ENCODE data around the gene RSL1D1.
A peak's percentile ranks its signal among the peaks of the same experiment; 100 is the strongest.

Gene RSL1D1

DNA sequence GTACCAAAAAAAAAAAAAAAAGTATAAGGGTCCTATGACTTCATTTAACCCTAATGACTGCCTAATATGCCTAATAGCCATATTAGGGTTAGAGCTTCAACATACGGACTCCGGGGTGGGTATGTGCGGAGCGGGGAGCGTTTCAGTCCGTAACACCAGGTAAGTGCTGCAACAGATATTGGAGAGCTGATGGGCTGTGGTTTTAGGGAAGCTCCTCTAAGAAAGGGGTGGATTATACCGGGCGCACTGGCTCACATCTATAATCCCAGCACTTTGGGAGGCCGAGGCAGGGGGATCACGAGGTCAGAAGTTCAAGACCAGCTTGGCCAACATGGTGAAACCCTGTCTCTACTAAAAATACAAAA is 52.3 kb downstream of the RSL1D1 start:
- no peak overlapping the region for H3K9ac ChIP-seq (ENCODE audit: insufficient read length)
- H3K4me3 ChIP-seq, result no peak overlapping the region
- H3K27ac ChIP-seq, result no peak overlapping the region
- H3K36me3 ChIP-seq (ENCODE audit: insufficient read depth, low read length), result peaks cover 18% of the 10 kb centered on the region; the same call in 1 of the 2 replicates
- H3K9me3 ChIP-seq (ENCODE audit: low read depth, low read length), result no peaks in the 10 kb centered on the region
- no peak for TF ChIP-seq POLR2AphosphoS5 (IDR thresholded peaks at IDR 0.05; ENCODE audit: borderline replicate concordance, low read depth, low read length)
- TF ChIP-seq FOXP2 (optimal IDR thresholded peaks at IDR 0.05; ENCODE audit: control extremely low read depth, extremely low read length, insufficient read depth), result no peak
- TF ChIP-seq EZH2 (IDR thresholded peaks at IDR 0.05), result no peak
- DNase-seq (ENCODE audit: low read depth, low spot score), result no peak

DNA sequence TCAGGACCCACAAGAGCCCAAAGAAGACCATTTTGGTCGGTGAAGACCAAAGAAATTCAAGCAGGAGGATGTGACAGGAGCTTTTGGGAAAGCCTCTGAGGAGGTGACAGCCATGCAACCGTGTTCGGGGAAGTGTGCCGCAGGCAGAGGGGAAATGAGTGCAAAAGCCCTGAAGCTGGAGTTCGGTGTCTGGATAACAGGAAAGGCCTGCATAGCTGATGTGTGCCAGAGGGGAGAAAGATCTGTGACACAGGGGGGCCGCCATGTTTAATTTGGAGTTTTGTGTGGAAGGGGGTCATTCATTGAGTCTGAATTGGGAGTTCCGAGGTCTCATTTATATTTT is 53.4 kb downstream of the RSL1D1 start:
- H3K36me3 ChIP-seq (ENCODE audit: insufficient read depth, low read length), result peaks cover 25% of the 10 kb centered on the region
- DNase-seq (ENCODE audit: low read depth, low spot score), result no peak
- no peaks in the 10 kb centered on the region for H3K9me3 ChIP-seq (ENCODE audit: low read depth, low read length)
- TF ChIP-seq FOXP2 (optimal IDR thresholded peaks at IDR 0.05; ENCODE audit: control extremely low read depth, extremely low read length, insufficient read depth), result no peak
- TF ChIP-seq EZH2 (IDR thresholded peaks at IDR 0.05), result no peak
- no peak for TF ChIP-seq POLR2AphosphoS5 (IDR thresholded peaks at IDR 0.05; ENCODE audit: borderline replicate concordance, low read depth, low read length)
- peak overlapping the region; percentile 97 for H3K4me3 ChIP-seq
- H3K27ac ChIP-seq, result peak overlapping the region; percentile 63
- peak overlapping the region; percentile 94 for H3K9ac ChIP-seq (ENCODE audit: insufficient read length)

DNA sequence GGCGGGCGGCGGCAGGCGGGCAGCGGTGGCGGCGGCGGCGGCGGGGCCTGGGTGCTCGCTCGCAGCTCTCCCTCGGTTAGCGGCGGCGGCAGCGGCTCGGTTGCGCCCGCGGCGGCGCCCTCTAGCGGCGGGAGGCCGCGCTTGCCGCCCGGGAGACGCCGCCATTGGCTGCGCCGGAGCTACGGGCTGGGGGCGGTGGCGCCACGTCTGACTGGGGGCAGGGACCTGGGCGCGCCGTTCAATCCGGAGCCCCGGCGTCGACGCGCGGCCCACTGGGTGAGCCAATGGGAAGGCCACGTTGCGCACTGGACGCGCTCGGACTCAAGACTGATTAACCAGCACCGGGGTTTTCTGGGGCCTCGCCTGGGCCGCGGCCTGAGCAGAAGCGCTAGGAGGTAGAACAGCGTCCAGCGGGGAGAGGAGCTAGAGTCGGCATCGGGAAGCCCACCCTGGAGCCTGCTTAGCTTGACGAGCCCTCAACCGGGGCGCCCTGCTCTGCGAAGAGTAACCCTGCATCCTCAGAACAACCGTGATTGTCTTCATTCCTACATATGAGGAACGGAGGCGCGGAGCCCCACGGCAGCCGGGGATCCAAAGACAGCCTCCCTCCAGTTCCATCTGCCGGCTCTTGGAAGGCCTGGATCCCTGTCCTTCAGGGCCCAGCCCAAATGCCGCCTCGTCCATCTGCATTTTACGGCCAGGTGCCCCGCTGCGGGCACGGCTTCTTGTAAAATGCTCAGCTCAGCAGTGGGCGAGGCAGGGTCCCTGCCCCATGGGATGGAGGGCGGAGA is 54.0 kb downstream of the RSL1D1 start, which contains the start of gene ZC3H7A:
ZC3H7A (minus strand) TSS at position 93 of the 791 bp plus-strand sequence. CDS start 14,904 bp downstream, outside the sequence.
- no peaks in the 10 kb centered on the region for H3K9me3 ChIP-seq (ENCODE audit: low read depth, low read length)
- peaks cover 25% of the 10 kb centered on the region for H3K36me3 ChIP-seq (ENCODE audit: insufficient read depth, low read length)
- H3K9ac ChIP-seq (ENCODE audit: insufficient read length), result peak within 1 kb of the TSS; percentile 97
- H3K4me3 ChIP-seq, result peak within 1 kb of the TSS; percentile 97
- H3K27ac ChIP-seq, result peak within 1 kb of the TSS; percentile 81
- peak; percentile 34 for DNase-seq (ENCODE audit: low read depth, low spot score)
- TF ChIP-seq FOXP2 (optimal IDR thresholded peaks at IDR 0.05; ENCODE audit: control extremely low read depth, extremely low read length, insufficient read depth) (no peak), POLR2AphosphoS5 (IDR thresholded peaks at IDR 0.05; ENCODE audit: borderline replicate concordance, low read depth, low read length) (peak; percentile 93)

DNA sequence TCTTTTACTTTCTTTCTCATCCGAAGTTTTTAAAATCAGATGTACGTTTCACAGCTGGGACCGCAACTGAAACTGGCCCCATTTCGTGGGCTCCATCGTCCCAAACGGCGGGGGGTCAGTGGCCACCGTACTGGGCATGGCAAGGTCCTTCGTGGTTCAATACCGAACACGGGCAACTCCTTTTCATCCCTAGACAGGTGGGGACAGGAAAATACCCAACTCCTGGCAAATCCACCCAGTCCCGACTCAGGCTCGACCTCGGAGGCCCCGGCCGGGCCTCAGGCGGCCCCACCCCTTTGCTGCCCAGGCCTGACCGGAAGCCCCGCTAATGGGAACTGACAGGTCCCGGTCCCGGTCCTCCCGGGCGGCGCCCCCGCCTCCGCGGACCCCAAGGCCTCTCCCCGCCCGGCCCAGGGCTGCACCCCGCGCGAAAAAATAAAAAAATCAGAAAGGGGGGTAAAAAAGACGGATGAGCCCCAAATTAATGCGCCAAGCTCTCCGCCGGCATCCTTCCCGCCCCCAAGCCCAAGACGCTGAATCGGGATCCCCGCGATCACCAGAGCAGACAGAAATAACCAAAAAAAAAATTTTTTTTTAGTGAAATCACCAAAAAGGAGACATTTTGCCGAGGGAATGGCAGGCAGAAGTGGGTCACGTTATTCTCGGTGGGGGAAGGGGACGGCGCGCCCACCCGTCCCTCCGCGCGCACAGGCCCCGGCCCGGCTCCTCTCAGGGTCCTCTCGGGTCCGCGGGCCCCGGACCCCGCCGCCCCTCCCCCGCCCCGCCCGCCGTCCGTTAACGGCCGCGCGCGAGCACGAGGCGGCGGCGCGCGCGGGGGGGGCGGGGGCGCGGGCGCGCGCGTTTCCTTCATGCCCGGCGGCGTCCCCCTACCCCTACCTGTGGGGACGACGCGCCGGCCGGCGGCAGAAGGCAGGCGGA is 54.8 kb downstream of the RSL1D1 start:
- no peak for DNase-seq (ENCODE audit: low read depth, low spot score)

DNA sequence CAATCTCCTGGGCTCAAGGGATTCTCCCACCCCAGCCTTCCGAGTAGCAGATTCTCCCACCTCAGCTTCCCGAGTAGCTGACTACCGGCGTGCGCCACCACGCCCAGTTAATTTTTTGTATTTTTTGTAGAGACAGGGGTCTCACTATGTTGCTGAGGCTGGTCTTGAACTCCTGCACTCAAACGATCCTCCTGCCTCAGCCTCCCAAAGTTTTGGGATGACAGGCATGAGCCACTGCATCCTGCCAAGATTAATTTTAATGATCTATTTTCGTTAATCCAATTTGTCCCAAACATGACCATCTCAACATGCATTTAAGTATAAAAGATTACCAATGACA is 55.5 kb downstream of the RSL1D1 start:
- TF ChIP-seq FOXP2 (optimal IDR thresholded peaks at IDR 0.05; ENCODE audit: control extremely low read depth, extremely low read length, insufficient read depth) (no peak), EZH2 (IDR thresholded peaks at IDR 0.05) (no peak)
- Histone ChIP-seq H3K27ac (no peak overlapping the region), H3K9me3 (ENCODE audit: low read depth, low read length) (no peaks in the 10 kb centered on the region), H3K4me3 (peak overlapping the region; percentile 88), H3K36me3 (ENCODE audit: insufficient read depth, low read length) (peaks cover 25% of the 10 kb centered on the region), H3K9ac (ENCODE audit: insufficient read length) (peak overlapping the region; percentile 97)
- no peak for DNase-seq (ENCODE audit: low read depth, low spot score)

More for the DNA sequence above, 54.8 kb downstream of the RSL1D1 start:
- H3K36me3 ChIP-seq (ENCODE audit: insufficient read depth, low read length), result peaks cover 25% of the 10 kb centered on the region
- TF ChIP-seq EZH2 (IDR thresholded peaks at IDR 0.05) (no peak), FOXP2 (optimal IDR thresholded peaks at IDR 0.05; ENCODE audit: control extremely low read depth, extremely low read length, insufficient read depth) (no peak), POLR2AphosphoS5 (IDR thresholded peaks at IDR 0.05; ENCODE audit: borderline replicate concordance, low read depth, low read length) (no peak)
- H3K27ac ChIP-seq, result peak overlapping the region; percentile 81
- peak overlapping the region; percentile 88 for H3K4me3 ChIP-seq
- H3K9ac ChIP-seq (ENCODE audit: insufficient read length), result peak overlapping the region; percentile 97
- no peaks in the 10 kb centered on the region for H3K9me3 ChIP-seq (ENCODE audit: low read depth, low read length)

DNA sequence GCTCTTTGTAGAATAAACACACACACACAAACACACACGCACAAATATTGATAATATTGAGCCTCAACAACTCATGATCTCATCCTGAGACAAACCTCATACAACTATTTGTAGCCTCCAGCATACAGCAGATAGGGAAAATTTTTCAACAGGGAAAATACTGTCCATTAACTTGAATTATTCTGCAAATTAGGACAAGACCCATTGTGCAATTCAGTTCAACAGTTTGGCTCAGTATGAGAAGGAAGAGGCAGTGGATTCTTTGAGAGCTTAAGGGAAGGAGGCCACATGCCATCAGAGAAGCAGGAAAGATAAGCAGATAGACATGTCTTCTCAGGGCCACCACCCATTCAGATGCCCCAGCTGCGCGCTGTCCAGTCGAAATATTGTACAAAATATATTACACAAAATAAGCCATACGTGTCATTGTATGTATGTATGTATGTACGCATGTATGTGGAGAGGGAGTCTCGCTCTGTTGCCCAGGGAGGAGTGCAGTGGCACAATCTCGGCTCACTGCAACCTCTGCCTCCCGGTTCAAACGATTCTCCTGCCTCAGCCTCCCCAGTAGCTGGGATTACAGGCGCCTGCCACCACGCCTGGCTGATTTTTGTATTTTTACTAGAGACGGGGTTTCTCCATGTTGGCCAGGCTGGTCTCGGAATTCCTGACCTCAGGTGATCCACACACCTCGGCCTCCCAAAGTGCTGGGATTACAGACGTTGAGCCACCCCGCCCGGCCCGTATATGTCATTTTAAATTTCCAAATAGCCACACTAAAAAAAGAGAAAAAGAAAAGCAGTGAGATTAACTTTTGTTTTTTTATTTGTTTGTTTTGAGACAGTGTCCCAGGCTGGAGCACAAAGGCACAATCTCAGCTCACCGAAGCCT is 56.1 kb downstream of the RSL1D1 start:
- Histone ChIP-seq H3K27ac (peak overlapping the region; percentile 55), H3K9ac (ENCODE audit: insufficient read length) (peak overlapping the region; percentile 97), H3K36me3 (ENCODE audit: insufficient read depth, low read length) (peaks cover 27% of the 10 kb centered on the region), H3K4me3 (peak overlapping the region; percentile 88), H3K9me3 (ENCODE audit: low read depth, low read length) (no peaks in the 10 kb centered on the region)
- DNase-seq (ENCODE audit: low read depth, low spot score), result no peak
- TF ChIP-seq EZH2 (IDR thresholded peaks at IDR 0.05), result no peak
- no peak for TF ChIP-seq POLR2AphosphoS5 (IDR thresholded peaks at IDR 0.05; ENCODE audit: borderline replicate concordance, low read depth, low read length)
- TF ChIP-seq FOXP2 (optimal IDR thresholded peaks at IDR 0.05; ENCODE audit: control extremely low read depth, extremely low read length, insufficient read depth), result no peak

DNA sequence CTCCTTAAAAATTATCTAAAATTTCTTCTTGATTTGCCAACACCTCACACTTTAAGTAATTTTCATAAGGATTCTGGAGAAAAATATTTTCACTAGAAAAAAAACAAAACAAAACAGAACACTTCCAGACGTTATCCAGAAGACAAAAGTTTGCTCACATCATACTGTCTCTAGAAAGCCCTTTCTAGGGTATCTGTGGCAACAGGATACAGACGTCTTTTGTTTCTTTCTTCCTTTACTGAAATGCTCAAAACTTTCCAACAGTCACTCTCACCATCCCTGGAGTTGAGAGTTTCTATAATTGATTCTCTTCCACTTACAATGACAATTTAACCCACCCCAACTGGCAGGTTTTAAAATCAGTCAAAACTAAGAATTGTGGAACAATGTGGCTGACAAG is 56.9 kb downstream of the RSL1D1 start:
- no peak for DNase-seq (ENCODE audit: low read depth, low spot score)
- H3K9me3 ChIP-seq (ENCODE audit: low read depth, low read length), result no peaks in the 10 kb centered on the region
- H3K9ac ChIP-seq (ENCODE audit: insufficient read length), result no peak overlapping the region
- no peak overlapping the region for H3K4me3 ChIP-seq
- no peak for TF ChIP-seq POLR2AphosphoS5 (IDR thresholded peaks at IDR 0.05; ENCODE audit: borderline replicate concordance, low read depth, low read length)
- TF ChIP-seq FOXP2 (optimal IDR thresholded peaks at IDR 0.05; ENCODE audit: control extremely low read depth, extremely low read length, insufficient read depth), result no peak
- TF ChIP-seq EZH2 (IDR thresholded peaks at IDR 0.05), result no peak
- H3K27ac ChIP-seq, result peak overlapping the region; percentile 55
- H3K36me3 ChIP-seq (ENCODE audit: insufficient read depth, low read length), result peaks cover 31% of the 10 kb centered on the region
